OCI-LY3 (cell line): Measurements from ENCODE around the gene SLX9.

Source experiments
- CTCF ChIP-seq: fragments of 200-600, 300-600 bp; sonication (generic); IDR thresholded peaks from 2 replicates; pipeline ENCODE4 v1.5.1; 2014; ENCODE audit warnings: antibody characterized with exemption, low read length, low read depth
- EZH2phosphoT487 ChIP-seq: fragments of 200-600 bp; shearing (Covaris generic); IDR thresholded peaks from 2 replicates; pipeline ENCODE4 v1.6.1; 2018; ENCODE audit warnings: antibody characterized with exemption, mixed run types, low read depth

- TF ChIP-seq CTCF (no peak), EZH2phosphoT487 (no peak)
These were observed 75.6 kb downstream of the SLX9 start for GRCh38 chr21:45015469-45015860.
